Mesendoderm (in vitro differentiated cells): ENCODE results near the gene WWTR1.

Experiments
- DNase-seq: peaks from one replicate; pipeline ENCODE4 v3.0.0; 2013
- H2AK5ac ChIP-seq: 2 replicates; pipeline ENCODE4 v1.6.1; 2013; ENCODE audit warnings: low read length, inconsistent platforms
- H2BK120ac ChIP-seq: 2 replicates; pipeline ENCODE4 v1.6.1; 2013; ENCODE audit warnings: low read depth, mild to moderate bottlenecking, low read length, moderate library complexity, mixed read lengths
- H2BK15ac ChIP-seq: replicated peaks from 2 replicates; pipeline ENCODE4 v1.6.1; 2013; ENCODE audit warnings: low read depth, mild to moderate bottlenecking, moderate library complexity
- H2BK5ac ChIP-seq: 2 replicates; pipeline ENCODE4 v1.6.1; 2013; ENCODE audit warnings: low read length, inconsistent platforms
- H3K18ac ChIP-seq: 2 replicates; pipeline ENCODE4 v1.6.1; 2013; ENCODE audit warnings: mild to moderate bottlenecking, low read length, mixed read lengths
- H3K23ac ChIP-seq: one replicate; pipeline ENCODE4 v1.6.1; 2013; ENCODE audit warnings: low read length
- H3K27ac ChIP-seq: 2 replicates; pipeline ENCODE4 v1.5.1; 2013; ENCODE audit warnings: low read depth, mild to moderate bottlenecking, inconsistent platforms, low read length, moderate library complexity
- H3K27me3 ChIP-seq: 2 replicates; pipeline ENCODE4 v1.6.1; 2013; ENCODE audit warnings: low read length, control low read depth, mild to moderate bottlenecking, inconsistent platforms; ENCODE audit not compliant: insufficient read depth, poor library complexity
- H3K36me3 ChIP-seq: 2 replicates; pipeline ENCODE4 v1.6.1; 2013; ENCODE audit warnings: low read length, inconsistent platforms; ENCODE audit not compliant: control insufficient read depth, insufficient read depth
- H3K4ac ChIP-seq: one replicate; pipeline ENCODE4 v1.6.1; 2013; ENCODE audit warnings: low read depth, mild to moderate bottlenecking, low read length, moderate library complexity
- H3K4me1 ChIP-seq: 2 replicates; pipeline ENCODE4 v1.6.1; 2013; ENCODE audit warnings: low read depth, low read length, inconsistent platforms; ENCODE audit not compliant: control insufficient read depth
- H3K4me2 ChIP-seq: 2 replicates; pipeline ENCODE4 v1.6.1; 2013; ENCODE audit warnings: low read length
- H3K4me3 ChIP-seq: 2 replicates; pipeline ENCODE4 v1.5.1; 2013; ENCODE audit warnings: mild to moderate bottlenecking, low read length
- H3K56ac ChIP-seq: one replicate; pipeline ENCODE4 v1.6.1; 2013; ENCODE audit warnings: low read length
- H3K79me1 ChIP-seq: 2 replicates; pipeline ENCODE4 v1.6.1; 2013; ENCODE audit warnings: low read length, inconsistent platforms
- H3K79me2 ChIP-seq: 2 replicates; pipeline ENCODE4 v1.6.1; 2013; ENCODE audit warnings: mild to moderate bottlenecking, low read length; ENCODE audit not compliant: control insufficient read depth, insufficient read depth
- H3K9ac ChIP-seq: 2 replicates; pipeline ENCODE4 v1.6.1; 2013; ENCODE audit warnings: low read length, inconsistent platforms
- H4K5ac ChIP-seq: one replicate; pipeline ENCODE4 v1.6.1; 2013; ENCODE audit warnings: low read length
- H4K8ac ChIP-seq: one replicate; pipeline ENCODE4 v1.6.1; 2013; ENCODE audit warnings: low read depth, mild to moderate bottlenecking, control low read depth, low read length, moderate library complexity
- WGBS: extraction: QIAGEN DNeasy Blood & Tissue Kit; methylation state at CpG from one replicate; pipeline ENCODE4 v1.1.7; 2013; ENCODE audit warnings: low lambda C conversion rate, missing lambda C conversion rate; ENCODE audit not compliant: insufficient coverage; ENCODE audit errors: extremely low coverage; 5-methylcytosine and 5-hydroxymethylcytosine counted together

The WWTR1 gene

GRCh38 chr3:149501524-149501923 is 156.3 kb downstream of the WWTR1 start:
- H3K4me1 ChIP-seq = no peaks in the 10 kb centered on the region
- no peak overlapping the region for H3K4me3 ChIP-seq
- H3K4ac ChIP-seq = no peak overlapping the region
- H3K18ac ChIP-seq = no peak overlapping the region
- H3K79me2 ChIP-seq = no peaks in the 10 kb centered on the region
- no peak for DNase-seq
- no CpG with 5 or more reads among the region's 1 CpG for WGBS
- H3K23ac ChIP-seq = no peak overlapping the region
- H2AK5ac ChIP-seq = no peak overlapping the region
- H3K79me1 ChIP-seq = no peaks in the 10 kb centered on the region
- no peak overlapping the region for H3K27ac ChIP-seq
- no peak overlapping the region for H4K5ac ChIP-seq
- no peaks in the 10 kb centered on the region for H3K27me3 ChIP-seq
- H3K4me2 ChIP-seq = no peak overlapping the region
- no peaks in the 10 kb centered on the region for H3K36me3 ChIP-seq
- H2BK120ac ChIP-seq = no peak overlapping the region
- H3K56ac ChIP-seq = no peak overlapping the region
- H2BK5ac ChIP-seq = no peak overlapping the region
- no peak overlapping the region for H3K9ac ChIP-seq
- no peak overlapping the region for H2BK15ac ChIP-seq
- H4K8ac ChIP-seq = no peak overlapping the region

GRCh38 chr3:149497966-149498670 is 159.7 kb downstream of the WWTR1 start:
- Histone ChIP-seq H3K4ac (no peak overlapping the region), H2BK120ac (no peak overlapping the region), H3K4me2 (no peak overlapping the region), H4K5ac (no peak overlapping the region), H3K9ac (no peak overlapping the region), H3K79me1 (no peaks in the 10 kb centered on the region), H3K4me1 (no peaks in the 10 kb centered on the region), H3K79me2 (no peaks in the 10 kb centered on the region), H3K56ac (no peak overlapping the region), H2BK5ac (no peak overlapping the region), H2BK15ac (no peak overlapping the region), H3K36me3 (no peaks in the 10 kb centered on the region), H3K18ac (no peak overlapping the region), H3K23ac (no peak overlapping the region), H3K27ac (no peak overlapping the region), H4K8ac (no peak overlapping the region), H3K27me3 (no peaks in the 10 kb centered on the region), H3K4me3 (no peak overlapping the region), H2AK5ac (no peak overlapping the region)
- no CpG with 5 or more reads among the region's 4 CpGs for WGBS
- no peak for DNase-seq

- no peak overlapping the region for H3K4ac ChIP-seq
- no peak overlapping the region for H3K18ac ChIP-seq
- H2BK15ac ChIP-seq = no peak overlapping the region
- no peak overlapping the region for H2BK120ac ChIP-seq
- no peak overlapping the region for H2AK5ac ChIP-seq
- H3K9ac ChIP-seq = no peak overlapping the region
- H3K27ac ChIP-seq = no peak overlapping the region
- no peak overlapping the region for H3K56ac ChIP-seq
- H3K79me1 ChIP-seq = no peaks in the 10 kb centered on the region
- no peak overlapping the region for H2BK5ac ChIP-seq
- no peak overlapping the region for H3K4me2 ChIP-seq
- H3K27me3 ChIP-seq = no peaks in the 10 kb centered on the region
- no peak for DNase-seq
- H3K23ac ChIP-seq = no peak overlapping the region
- H3K36me3 ChIP-seq = no peaks in the 10 kb centered on the region
- no peak overlapping the region for H3K4me3 ChIP-seq
- H4K8ac ChIP-seq = no peak overlapping the region
- no peaks in the 10 kb centered on the region for H3K79me2 ChIP-seq
- WGBS = no CpG with 5 or more reads among the region's 4 CpGs
- H3K4me1 ChIP-seq = no peaks in the 10 kb centered on the region
- H4K5ac ChIP-seq = no peak overlapping the region
Observed at GRCh38 chr3:149496891-149497290, 160.9 kb downstream of the WWTR1 start.

GRCh38 chr3:149495581-149496125 is 162.2 kb downstream of the WWTR1 start:
- H2BK120ac ChIP-seq = no peak overlapping the region
- H3K4me2 ChIP-seq = no peak overlapping the region
- H3K79me2 ChIP-seq = no peaks in the 10 kb centered on the region
- DNase-seq = no peak
- no peaks in the 10 kb centered on the region for H3K79me1 ChIP-seq
- H4K8ac ChIP-seq = no peak overlapping the region
- no peak overlapping the region for H3K4ac ChIP-seq
- no peak overlapping the region for H3K23ac ChIP-seq
- no peak overlapping the region for H4K5ac ChIP-seq
- H3K9ac ChIP-seq = no peak overlapping the region
- no peak overlapping the region for H3K56ac ChIP-seq
- no peak overlapping the region for H3K27ac ChIP-seq
- H3K27me3 ChIP-seq = no peaks in the 10 kb centered on the region
- no peak overlapping the region for H3K4me3 ChIP-seq
- H3K36me3 ChIP-seq = no peaks in the 10 kb centered on the region
- H2BK15ac ChIP-seq = no peak overlapping the region
- no peak overlapping the region for H2AK5ac ChIP-seq
- H3K18ac ChIP-seq = no peak overlapping the region
- H3K4me1 ChIP-seq = no peaks in the 10 kb centered on the region
- WGBS = no CpG with 5 or more reads among the region's 6 CpGs
- no peak overlapping the region for H2BK5ac ChIP-seq

- no peak overlapping the region for H3K18ac ChIP-seq
- no peaks in the 10 kb centered on the region for H3K79me1 ChIP-seq
- H3K4me3 ChIP-seq = no peak overlapping the region
- no peak overlapping the region for H3K4ac ChIP-seq
- H4K8ac ChIP-seq = no peak overlapping the region
- no peak overlapping the region for H4K5ac ChIP-seq
- H3K4me1 ChIP-seq = no peaks in the 10 kb centered on the region
- H3K36me3 ChIP-seq = no peaks in the 10 kb centered on the region
- H2BK15ac ChIP-seq = no peak overlapping the region
- H3K79me2 ChIP-seq = no peaks in the 10 kb centered on the region
- no peak overlapping the region for H3K4me2 ChIP-seq
- H2BK5ac ChIP-seq = no peak overlapping the region
- H2AK5ac ChIP-seq = no peak overlapping the region
- no peak overlapping the region for H2BK120ac ChIP-seq
- H3K23ac ChIP-seq = no peak overlapping the region
- H3K27ac ChIP-seq = no peak overlapping the region
- WGBS = no CpG with 5 or more reads among the region's 6 CpGs
- DNase-seq = no peak
- H3K27me3 ChIP-seq = no peaks in the 10 kb centered on the region
- H3K9ac ChIP-seq = no peak overlapping the region
- H3K56ac ChIP-seq = no peak overlapping the region
Observed at GRCh38 chr3:149494759-149495580, 162.9 kb downstream of the WWTR1 start.
